AG04449 (cell line): ENCODE data around the gene KDR.

Experiments used
- CTCF ChIA-PET: fragments of 350-600 bp; formaldehyde crosslinking; extraction: SDS; loops from one replicate; lab custom pipeline; 2021; ENCODE audit warnings: antibody characterized with exemption; lab: Yijun Ruan, JAX
- POLR2A ChIA-PET: fragments of 400-600, 350-600 bp; formaldehyde crosslinking; extraction: SDS; loops from one replicate; lab custom pipeline; 2020; ENCODE audit warnings: antibody characterized with exemption, inconsistent platforms; lab: Yijun Ruan, JAX
- DNase-seq: peaks from one replicate; pipeline ENCODE4 v3.0.0-alpha.2; 2010; ENCODE audit warnings: low read depth, low spot score
- H3K4me3 ChIP-seq: 2 replicates; pipeline ENCODE4 v1.5.1; 2011; ENCODE audit warnings: low read depth, mild to moderate bottlenecking, control low read depth, low read length
- TF ChIP-seq, protein P1 (sequence below): IDR thresholded peaks from one replicate; pipeline ENCODE4 v1.5.1; 2011; ENCODE audit warnings: mild to moderate bottlenecking, moderate library complexity, low read length, control low read depth, inconsistent platforms; ENCODE audit not compliant: insufficient read depth; ENCODE audit errors: missing control alignments

The KDR gene

DNA sequence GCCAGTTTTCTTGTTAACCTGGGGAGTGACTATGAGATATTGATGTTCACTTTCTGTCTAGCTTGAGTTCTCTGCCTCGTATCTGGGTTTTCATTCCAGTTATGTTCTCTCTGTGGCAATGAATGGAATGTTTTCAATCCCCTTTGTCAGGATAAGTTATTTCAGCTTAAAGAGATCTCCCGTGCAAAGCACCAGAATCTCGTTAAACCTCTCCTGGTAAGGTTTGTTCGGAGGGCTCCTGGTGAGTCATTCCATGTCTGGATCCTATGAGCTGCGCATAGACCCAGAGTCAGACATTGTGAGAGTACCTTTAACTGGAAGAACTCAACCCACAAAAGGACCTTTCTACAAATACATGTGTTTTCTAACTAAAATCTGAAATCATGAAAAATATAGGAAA lies 51.0 kb downstream of the KDR start:
- DNase-seq, result no peak
- H3K4me3 ChIP-seq, result no peak overlapping the region
- TF ChIP-seq, protein P1, sequence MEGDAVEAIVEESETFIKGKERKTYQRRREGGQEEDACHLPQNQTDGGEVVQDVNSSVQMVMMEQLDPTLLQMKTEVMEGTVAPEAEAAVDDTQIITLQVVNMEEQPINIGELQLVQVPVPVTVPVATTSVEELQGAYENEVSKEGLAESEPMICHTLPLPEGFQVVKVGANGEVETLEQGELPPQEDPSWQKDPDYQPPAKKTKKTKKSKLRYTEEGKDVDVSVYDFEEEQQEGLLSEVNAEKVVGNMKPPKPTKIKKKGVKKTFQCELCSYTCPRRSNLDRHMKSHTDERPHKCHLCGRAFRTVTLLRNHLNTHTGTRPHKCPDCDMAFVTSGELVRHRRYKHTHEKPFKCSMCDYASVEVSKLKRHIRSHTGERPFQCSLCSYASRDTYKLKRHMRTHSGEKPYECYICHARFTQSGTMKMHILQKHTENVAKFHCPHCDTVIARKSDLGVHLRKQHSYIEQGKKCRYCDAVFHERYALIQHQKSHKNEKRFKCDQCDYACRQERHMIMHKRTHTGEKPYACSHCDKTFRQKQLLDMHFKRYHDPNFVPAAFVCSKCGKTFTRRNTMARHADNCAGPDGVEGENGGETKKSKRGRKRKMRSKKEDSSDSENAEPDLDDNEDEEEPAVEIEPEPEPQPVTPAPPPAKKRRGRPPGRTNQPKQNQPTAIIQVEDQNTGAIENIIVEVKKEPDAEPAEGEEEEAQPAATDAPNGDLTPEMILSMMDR, result no peak
- ChIA-PET CTCF (no interaction called here), POLR2A (no interaction called here)

DNA sequence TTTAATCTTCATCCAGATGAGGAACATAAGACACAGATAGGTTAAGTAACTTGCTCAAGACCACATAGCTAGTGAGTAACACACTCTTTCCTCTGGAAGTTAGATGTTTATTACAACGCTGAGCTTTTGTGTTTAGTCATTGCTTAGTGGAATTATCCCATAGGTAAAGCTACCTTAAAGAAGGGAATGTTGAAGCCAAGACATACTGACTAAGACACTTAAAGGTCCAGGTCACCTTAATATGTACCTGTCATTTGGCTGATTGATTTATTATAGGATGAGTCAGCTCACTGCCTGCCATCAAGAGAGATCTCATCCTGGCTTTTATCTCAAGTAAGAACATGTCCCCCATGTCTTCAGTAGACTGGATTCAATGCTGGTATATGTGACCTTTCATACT lies 53.4 kb downstream of the KDR start:
- ChIA-PET CTCF (no interaction called here), POLR2A (no interaction called here)
- H3K4me3 ChIP-seq, result no peak overlapping the region
- no peak for DNase-seq
- TF ChIP-seq, protein P1, result no peak

DNA sequence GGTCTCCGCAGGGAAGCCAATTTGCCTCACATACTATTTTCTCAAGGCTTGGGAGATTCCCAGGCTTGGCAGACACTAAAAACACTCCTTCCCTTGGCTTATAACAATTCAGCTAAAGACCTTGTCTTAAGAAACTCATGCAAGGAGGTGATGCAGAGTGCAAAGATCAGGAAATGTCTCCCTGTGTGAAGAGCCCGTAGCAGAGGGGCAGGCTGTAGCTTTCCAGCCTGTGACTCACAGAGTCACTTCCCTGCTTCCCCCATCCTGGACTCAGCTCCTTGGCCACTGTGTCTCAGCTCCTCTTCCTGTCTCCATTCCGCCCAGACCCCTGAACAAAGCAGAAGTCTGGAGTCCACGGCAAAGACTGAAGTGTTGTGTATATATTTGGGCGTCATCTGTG lies 56.1 kb downstream of the KDR start:
- TF ChIP-seq, protein P1, result no peak
- DNase-seq, result no peak
- POLR2A ChIA-PET, result no interaction called here
- CTCF ChIA-PET, result interaction anchor here (0.9 kb wide), 1 partner anchor 252 kb away, joined by 3 read pairs; no protein-coding TSS in a partner anchor
- no peak overlapping the region for H3K4me3 ChIP-seq

DNA sequence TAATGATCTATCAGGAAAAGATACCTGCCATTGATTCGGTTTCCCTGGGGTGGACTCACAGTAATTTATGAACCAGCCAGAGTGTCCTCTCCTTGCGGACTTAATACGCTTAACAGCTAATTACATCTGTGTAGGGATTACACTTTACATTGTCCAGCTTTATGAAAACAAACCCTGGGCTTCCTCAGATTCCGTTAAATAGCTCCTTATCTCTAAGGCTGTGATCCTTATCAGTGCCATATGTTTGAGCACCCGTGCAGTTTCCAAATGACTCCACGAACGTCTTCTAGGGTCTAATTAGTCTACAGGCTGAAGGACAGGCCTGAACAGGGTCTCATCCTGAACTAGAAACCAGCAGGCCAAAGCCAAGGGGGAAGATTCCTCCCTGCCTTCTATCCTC lies 56.9 kb downstream of the KDR start:
- CTCF ChIA-PET, result no interaction called here
- H3K4me3 ChIP-seq, result no peak overlapping the region
- DNase-seq, result no peak
- TF ChIP-seq, protein P1, result no peak
- POLR2A ChIA-PET, result no interaction called here

DNA sequence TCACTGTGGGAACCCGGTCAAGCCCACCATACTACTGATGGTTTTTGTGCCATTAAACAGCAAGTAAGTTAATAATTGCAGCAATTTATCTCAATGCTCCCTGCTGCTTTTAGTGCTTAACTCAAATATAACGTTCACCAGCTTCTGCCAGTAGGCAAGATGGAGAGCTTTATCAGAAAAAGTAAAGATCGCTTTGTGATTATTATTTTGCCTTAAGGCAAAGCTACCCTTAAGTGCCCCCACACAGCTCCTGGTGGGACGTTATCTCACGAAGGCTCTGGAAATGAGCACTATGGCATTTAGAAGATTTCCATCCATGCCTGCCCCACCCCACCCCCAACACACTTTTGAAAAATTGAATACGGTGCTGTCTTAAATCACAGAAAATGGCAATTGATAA lies 59.4 kb downstream of the KDR start:
- no peak overlapping the region for H3K4me3 ChIP-seq
- DNase-seq, result no peak
- ChIA-PET CTCF (interaction anchor here (1.3 kb wide), 1 partner anchor 95 kb away, joined by 3 read pairs; no protein-coding TSS in a partner anchor), POLR2A (no interaction called here)
- TF ChIP-seq, protein P1, result no peak

DNA sequence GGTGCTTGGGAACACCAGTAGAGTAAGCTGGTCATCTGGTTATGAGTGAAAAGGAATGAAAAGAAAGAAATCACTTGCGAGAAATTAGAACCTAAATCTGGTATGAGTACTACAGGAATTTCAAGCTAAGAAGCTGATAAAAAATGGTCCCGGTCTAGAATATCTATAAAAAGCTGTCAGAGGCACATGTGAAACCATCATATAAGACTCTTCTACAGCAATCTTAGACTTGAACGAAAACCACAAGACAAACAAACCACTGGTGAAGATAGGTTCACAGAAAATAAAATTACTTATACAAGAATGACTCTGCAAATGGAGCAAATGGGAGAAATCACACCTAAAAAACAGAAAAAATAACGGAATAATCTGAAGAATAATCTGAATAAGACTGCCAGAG lies 69.9 kb downstream of the KDR start:
- H3K4me3 ChIP-seq, result no peak overlapping the region
- no peak for DNase-seq
- ChIA-PET CTCF (no interaction called here), POLR2A (no interaction called here)
- TF ChIP-seq, protein P1, result no peak
